NCI-H226 (cell line): ENCODE results near the gene TM4SF18.
A peak's percentile ranks its signal among the peaks of the same experiment; 100 is the strongest.
"Not testable (repeated sequence)": the region's sequence is repeated elsewhere in the genome, so short reads cannot be mapped to it uniquely, and the experiment has no call there.

ENCODE experiments used
- DNase-seq: peaks from one replicate; pipeline ENCODE4 v3.0.0-alpha.2; 2015

The TM4SF18 gene

DNA sequence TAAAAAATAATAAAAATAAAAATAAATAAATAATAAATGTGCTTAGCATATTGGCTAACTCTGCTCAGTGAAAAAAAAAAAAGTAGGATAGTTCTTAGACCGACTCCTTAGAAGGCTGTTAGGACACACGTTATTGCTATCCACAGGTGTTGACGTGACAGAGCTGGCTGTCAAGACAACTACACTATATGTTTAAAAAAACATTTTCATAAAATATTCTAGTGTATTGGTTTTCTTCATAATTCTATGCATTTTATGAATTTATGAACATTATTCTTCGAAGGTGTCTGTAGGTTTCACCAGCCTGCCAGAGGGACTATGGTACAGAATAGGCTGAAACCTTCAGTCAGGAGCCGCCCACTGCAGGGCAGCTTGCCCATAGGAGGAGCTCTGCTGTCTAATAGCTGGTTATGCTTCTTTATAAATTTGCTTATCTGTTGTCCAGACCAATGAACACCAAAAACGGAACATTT is 34.8 kb upstream of the TM4SF18 start:
- DNase-seq: no peak

DNA sequence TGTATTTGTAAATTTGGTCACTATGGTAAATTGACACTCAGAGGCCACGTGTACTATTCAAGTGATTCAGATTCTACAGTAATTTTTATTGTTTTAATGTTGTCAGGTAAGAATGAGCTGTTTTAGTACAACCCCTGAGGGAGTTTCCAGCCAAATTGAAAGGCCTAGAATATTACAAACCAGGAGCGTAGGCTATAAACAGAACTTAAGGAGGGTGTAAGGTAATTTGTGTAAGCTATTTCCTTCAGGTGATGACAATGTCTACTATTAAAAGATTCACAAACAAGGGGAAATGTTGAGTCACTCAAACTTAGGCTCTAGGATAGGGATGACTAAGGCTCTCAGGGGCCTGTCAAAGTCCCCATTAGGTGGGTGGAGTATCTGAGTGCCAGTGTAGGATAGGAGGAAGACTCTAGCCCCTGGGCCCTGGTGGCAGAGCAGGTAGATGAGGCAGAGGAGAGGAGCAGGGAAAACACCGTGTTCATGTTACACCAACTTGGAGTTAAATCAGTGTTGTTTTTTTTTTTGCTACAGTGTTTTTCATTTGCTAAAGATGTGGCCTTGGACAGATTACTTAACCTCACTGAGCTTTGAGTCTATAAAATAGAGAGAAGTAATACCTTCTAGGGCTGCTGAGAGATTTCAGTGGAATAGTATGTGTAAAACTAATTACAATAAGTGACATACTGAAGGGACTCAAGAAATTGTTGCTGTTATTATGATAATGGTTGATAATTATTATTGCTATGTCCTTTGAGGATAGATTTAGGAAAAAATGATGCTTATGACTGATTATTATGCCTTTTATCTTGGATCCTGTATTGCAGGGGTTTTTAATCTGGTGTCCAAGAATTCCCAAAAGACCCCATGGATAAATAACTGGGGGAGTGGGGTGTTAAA is 33.8 kb upstream of the TM4SF18 start:
- DNase-seq: peak; percentile 57

DNA sequence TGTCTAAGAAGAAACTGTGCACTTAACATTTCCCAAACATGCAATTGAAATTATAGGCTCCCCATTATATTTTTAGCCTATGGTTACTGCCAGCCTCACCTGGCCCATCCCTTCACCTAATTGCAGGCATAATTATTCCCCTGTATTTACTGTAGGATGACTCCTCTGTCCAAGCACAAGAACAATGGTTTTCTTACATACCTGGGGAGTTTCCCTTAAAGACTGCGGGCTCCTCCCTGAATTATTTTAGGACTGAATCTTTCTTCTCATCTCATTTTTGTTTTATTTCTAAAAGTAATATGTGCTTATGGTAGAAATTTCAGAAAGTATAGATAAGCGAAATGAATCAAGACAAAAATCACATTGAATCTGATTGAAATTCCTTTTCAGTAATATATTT is 32.6 kb upstream of the TM4SF18 start:
- DNase-seq: no peak

DNA sequence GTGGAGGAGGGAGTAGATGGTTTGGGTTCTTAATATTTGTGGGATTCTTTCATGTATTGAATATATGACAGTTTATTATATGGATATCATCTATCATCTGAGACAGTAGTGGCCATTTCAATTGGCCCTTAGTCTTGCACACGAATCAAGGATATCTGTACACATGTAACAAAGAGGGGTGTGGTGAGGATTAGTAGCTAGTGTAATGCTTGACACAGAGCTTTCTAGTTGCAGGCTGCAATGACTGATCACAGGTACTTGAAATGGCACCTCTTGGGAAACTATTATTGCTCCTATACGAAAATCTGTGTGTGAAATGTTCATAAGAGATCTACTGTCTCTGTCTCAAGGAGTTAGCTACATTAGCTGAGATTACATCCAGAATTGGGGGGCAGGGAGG is 31.2 kb upstream of the TM4SF18 start:
- DNase-seq: no peak

DNA sequence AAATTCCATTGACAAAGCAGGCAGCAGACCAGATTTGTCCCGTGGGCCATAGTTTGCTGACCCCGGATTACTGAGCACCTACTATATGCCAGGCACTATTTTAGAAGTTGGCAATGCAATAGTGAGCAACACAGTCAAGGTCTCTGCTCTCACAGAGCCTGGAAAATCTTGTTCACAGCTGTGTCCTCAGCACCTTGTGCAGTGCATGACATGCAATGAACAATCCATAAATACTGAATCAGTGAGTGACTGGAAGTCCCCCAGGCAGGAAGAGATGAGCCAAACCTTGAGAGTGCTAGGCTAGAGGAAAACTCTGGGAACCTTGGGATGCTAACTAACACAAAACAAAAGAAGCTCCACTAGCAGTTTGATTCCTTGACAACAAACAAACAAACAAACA is 29.6 kb upstream of the TM4SF18 start:
- no peak for DNase-seq

DNA sequence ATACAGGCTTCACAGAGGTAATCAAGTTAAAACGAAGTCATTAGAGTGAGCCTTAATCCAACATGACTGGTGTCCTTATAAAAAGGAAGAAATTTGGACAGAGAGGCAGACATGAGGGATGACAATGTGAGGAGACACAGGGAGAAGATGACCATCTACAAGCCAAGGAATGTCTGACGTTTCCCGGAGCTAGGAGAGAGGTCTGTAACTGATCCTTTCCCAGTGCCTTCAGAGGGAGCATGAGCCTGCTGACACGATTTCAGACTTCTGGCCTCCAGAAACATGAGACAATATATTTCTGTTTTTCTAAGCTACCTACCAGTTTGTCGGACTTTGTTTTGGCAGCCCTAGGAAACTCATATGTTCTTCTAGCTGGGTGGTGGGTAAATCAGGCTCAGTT is 28.9 kb upstream of the TM4SF18 start:
- no peak for DNase-seq

DNA sequence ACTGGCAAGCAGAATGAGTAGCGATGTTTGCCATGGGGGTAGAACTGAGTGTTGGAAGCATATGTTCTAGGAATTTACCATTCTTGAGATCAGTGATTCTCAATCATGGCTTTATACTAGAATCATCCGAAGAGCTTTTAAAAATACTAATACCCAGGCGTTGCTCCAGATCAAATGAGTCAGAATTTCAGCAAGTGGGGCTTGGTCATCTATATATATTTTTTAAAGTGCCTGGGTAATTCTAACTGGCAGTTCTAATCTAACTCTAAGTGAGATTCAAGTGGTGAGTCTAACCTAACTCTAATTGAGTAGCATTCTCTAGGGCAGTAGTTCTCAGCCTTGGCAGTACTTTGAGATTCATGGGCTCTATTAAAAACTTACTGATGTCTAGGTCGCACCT is 23.2 kb upstream of the TM4SF18 start:
- DNase-seq: no peak

DNA sequence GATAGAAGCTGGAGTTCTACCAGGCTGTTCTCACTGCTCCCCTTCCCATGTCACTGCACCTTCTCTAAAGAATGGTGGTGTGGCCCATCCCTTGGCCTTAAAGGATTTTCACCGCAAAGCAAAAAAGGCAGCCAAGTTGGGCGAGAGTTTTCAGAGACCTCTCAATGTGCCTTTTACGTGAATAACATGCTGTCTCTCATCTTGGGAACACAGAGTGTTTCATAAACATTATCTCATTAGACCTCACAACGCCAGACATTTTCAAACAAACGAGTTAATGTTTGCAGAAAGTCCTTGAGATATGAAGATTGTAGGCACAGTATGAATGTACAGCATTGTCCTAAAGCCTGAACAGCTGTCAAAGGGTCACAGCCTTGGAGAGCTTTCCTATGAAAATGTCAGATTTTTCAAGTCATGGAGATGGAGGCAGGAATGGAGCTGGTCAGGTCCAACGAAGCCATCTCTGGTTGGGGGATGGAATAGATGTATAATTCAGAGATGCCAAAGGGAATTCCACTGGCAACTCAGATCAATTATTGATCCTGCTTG is 22.7 kb upstream of the TM4SF18 start:
- DNase-seq: no peak

DNA sequence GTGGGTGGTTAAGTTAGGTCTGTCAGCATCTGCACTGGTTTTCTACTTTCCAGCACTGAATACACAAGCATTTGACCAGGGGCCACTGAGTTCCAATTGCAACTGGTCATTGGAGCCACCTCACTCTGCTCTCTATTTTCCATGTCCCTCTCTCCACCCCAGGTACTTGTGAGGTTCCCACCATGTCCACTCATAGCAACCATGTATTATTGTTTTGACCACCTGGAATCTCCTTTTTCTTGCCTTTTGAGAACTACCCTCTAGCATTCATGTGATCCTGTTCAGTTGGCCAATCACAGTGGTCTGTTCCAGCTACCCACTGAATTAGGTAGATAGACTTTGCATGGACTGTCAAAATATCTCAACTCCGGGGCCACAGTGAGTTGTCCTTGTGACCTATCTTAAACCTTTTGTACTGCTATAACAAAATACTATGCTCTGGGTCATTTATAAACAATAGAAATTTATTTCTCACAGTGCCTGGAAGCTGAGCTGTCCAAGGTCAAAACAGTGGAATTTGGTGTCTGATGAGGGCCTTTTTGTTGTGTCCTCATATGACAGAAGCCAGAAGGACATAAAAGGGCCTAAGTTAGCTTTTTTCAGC is 20.2 kb upstream of the TM4SF18 start:
- DNase-seq: no peak

DNA sequence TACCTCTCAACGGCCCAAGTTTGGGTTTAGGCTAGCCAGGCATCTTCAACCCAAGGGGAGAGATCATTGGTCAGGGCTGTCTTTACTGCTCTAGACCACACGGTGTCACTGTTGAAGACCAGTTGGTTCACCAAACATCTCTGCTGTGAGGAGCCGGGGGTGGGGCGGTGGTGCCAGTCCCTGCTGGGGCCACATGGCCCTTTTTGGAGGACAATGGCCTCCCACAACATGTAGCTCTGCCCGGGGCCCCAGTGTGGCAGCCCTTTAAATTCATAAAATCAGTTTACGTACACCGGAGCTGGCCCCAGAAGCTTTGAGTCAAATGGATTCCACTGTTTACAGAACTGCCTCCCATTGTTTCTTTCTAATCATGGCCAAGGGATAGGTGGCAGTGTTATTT is 19.1 kb upstream of the TM4SF18 start:
- peak; percentile 48 for DNase-seq

DNA sequence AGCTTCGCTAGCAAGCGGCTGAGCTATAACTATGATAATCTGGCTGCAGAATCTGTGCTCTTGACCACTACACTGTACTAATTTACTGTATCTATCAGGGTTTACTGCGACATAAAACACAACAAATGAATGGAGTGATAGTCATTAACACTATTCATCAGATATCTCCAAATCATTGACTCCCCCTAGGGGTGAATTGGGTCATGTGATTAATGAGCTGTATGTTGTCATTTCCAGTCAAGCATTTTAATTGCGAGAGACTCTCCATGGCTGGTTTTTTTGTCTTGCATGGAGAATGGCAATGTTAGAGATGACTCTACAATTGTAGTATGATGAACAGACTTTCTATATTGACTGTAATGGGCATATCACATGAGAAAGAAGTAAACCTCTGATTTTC is 10.5 kb upstream of the TM4SF18 start:
- DNase-seq: no peak

DNA sequence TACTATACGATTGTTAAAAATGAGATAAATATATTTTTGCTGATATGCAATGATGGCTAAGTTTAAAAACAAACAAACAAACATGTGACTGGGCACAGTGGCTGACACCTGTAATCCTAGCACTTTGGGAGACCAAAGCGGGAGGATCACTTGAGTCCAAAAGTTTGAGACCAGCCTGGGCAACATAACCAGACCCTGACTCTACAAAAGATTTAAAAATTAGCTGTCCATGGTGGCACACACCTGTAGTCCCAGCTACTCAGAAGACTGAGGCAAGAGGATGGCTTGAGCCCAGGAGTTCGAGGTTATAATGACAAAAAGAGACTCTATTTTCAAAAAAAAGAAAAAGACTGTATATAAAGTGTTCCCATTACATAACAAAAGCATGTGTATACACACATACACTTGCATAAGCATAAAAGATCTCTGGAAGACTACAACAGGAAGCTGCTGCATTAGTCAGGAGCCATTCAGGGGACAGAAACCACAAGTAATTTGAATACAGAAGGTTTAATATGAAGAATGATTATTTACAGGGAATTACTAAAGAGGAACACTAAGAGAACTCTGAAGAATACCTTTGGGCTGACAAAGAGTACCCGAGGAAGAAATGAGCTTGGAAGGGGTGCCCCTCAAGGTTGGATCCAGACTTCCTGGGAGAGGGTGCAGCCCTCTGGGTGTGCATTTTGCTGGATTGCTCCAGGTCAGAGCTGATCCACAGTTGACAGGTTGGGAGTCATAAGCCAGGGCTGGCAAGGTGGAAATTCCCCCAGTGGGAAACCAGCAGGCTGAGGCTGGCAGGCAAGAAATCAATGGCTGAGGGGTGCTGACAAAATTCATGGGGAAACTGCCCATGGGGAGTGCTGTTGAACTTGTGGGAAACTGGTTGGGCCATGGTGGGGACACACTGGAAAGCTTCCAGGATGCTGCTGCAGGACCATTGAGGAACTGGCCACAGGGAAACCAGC is 9.3 kb upstream of the TM4SF18 start:
- DNase-seq: peak; percentile 61

DNA sequence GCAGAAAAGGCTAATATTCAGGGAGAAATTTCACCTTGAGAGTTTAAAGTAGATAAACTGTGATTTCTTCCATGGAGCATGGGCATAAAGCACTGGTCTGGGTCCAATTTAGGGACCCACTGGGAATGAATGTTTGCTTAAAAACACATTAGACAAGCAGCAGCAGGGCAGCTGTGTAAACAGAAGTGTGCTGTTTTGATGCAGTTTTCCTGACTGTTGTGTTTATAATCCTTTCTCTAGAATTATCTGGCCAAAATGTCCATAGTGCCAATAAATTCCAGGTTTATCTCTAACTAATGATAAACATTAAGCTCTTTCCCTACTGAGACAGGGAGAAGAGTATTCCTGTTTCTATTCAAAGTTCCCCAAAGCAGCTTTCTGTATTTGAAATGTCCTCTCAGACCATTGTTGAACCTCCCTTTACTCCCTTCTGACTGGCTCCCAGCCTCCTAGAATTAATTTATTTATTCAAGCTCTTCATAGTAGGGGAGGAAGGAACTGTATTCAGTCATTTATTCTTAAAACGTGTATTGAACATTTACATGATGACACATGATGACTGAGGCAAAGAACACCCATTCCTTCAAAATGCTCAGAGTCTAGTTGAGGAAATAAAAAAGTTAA is 7.0 kb upstream of the TM4SF18 start:
- DNase-seq: no peak

DNA sequence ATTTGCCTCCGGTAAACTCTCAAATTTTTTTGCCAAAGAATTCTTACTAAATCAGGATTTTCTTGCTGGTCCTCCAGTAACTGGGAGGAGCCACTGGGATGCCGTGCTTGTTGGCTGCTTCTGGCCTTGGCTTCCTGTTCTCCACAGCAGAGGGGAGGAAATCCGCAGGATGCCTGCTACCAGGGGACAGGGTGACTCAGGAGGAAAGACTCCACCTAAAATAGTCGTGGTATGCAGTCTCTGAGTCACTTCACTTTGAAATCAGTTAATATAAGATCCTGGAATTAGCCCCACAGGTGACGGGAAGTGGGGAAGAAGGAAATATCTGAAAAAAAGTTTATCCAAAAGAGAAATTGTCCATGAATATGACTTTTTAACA is 6.5 kb upstream of the TM4SF18 start:
- DNase-seq: peak; percentile 97

DNA sequence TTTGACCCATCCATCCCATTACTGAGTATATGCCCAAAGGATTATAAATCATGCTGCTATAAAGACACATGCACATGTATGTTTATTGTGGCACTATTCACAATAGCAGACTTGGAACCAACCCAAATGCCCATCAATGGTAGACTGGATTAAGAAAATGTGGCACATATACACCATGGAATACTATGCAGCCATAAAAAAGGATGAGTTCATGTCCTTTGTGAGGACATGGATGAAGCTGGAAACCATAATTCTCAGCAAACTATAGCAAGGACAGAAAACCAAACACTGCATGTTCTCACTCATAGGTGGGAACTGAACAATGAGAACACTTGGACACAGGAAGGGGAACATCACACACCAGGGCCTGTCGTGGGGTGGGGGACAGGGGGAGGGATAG is 4.0 kb upstream of the TM4SF18 start:
- DNase-seq: not testable (repeated sequence)

DNA sequence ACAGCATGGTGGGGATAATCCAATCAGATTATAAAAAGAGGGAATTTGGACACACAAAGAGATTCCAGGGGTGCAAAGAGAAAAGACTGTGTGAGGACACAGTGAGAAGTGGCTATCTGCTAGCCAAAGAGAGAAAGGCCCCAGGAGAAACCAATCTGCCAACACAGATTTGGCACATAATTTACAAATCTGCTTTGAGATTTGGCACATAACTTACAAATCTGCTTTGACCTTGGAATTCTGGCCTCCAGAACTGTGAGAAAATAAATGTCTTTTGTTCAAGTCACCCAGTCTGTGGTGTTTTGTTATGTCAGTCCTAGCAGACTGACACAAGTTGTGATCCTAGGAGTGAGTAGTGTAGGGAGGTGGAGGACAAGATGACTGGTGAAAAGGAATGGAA is 3.5 kb upstream of the TM4SF18 start:
- no peak for DNase-seq

DNA sequence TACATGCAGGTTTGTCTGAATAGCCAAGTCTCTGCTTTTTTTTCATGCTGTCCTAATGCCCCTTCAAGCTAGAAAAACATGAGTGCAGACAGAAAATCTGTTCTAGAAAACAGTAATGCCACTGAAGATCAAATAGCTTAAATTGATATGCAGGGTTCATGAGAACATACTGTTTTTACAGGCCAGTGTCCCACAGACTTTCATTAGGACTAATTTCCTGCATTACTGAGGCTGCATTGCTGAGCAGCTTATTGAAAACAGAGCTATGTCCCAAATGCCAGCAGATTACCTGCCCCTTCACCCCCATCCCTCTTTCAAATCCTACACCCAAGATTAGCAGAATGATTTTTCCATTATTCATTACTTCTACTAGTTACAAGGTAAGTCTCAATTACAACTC is 665 bp downstream of the TM4SF18 start:
- no peak for DNase-seq

DNA sequence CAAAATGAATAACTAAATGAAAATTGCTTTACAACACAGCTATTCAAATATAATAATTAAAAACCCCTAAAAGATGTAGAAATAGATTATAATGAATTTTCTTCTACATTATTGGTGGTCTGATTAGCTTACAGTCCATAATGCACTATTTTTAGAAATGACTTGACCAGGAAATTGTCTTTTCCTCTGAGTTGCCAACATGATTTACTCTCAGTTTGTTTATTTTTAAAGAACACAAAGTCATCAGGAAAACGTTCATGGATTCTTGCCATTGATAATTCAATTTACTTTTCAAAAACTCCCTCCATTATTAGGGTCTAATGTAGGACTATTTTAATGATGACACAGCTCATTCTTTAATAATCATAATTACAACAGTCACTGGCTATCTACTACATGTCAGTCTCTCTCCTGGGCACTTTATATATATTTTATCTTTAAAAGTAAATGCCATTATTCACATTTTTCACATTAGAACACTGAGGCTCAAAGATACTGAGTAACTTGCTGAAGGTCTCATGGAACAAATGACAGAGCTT is 1.1 kb downstream of the TM4SF18 start:
- DNase-seq: no peak

DNA sequence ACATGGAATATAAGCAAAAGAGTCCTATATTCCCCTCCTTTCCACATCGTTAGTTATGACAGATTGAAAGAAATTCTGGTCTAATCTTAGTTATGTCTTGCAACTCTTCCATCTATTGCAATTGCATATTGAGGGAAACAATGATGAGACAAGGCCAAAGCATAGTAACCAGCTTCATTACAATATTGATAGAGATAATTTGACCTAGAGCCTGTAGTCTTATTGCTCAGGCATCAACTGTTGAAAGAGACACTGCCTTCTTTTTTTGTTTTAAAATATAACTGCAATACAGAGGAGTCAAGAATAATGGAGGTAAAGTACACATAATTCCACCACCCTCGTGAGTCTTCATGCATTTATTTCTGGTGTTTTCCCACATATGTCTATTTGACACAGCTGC is 2.0 kb downstream of the TM4SF18 start:
- DNase-seq: no peak

DNA sequence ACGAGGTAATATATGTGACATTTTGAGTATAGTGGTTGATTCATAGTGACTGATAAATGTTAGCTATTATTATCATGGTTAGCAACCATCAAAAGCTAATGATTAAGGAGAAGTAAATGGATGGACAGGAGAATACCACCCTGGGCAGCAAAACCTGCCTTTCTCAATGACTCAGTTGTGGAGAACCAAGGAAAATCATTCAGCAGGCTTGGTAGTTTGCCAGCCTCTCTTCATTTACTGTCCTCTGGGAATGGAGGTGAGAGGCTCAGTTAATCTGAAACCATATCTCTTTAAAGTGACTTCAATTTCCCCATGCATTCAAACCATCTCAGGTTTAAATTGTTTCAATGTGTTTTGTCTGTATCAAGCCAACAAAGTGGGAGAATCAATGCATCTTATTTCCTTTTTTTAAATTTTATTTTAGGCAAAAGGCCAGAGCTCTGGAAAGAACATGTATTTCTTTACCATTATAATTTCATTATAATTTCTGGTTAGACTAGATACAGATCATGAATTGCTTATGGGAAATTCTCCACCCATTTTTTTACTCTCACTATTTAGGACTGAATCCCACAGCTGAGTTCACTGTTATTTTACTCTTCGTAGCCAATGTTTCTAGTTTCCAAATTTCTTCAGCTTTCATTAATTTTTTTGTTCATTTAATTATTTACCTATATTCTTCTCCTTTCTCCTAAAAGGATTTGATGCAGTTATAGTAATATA is 2.7 kb downstream of the TM4SF18 start:
- peak; percentile 45 for DNase-seq

DNA sequence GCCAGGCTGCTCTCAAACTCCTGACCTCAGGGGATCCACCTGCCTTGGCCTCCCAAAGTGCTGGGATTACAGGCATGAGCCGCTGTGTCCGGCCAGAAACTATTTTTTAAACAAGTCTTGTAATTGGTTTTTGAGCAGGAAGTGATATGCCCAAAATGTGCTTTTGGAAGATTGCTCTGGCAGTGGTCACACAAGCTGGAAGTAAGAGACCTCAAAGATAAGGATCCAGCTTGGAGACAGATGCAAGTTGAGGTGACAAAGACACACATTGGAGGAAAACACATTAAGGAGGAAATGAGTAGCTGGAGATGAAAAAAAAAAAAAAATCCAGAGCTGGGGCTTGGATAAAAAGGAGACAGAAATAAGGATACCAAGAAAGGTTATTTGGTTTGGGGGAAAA is 6.3 kb downstream of the TM4SF18 start:
- DNase-seq: no peak

DNA sequence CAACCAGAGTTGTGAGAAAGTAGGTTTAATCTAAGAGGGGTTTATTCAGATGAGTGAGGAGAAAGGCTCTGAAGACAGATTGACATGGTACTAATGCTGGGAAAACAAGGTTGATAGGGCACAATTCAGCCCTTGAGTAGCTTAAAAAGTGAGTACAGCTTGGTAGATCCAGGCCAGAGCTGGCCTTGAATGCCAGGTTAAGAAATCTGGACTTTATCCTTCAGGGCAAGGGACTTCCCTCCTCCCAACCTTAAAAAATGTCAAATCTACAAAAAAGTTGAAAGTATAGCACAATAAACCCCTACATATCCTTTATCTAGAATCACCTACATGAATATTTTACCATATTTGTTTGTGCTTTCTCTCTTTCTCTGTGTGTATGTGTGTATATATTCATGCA is 7.9 kb downstream of the TM4SF18 start:
- no peak for DNase-seq
